A204.1 (cell line): ENCODE data around the gene OR10H1.
"Not testable (repeated sequence)": the region's sequence is repeated elsewhere in the genome, so short reads cannot be mapped to it uniquely, and the experiment has no call there.

Source experiments
- FAIRE-seq: peaks from 2 replicates; lab custom pipeline; 2012; peaks lifted over from hg19 to GRCh38; lab: Jason Lieb, UNC

Gene OR10H1

DNA sequence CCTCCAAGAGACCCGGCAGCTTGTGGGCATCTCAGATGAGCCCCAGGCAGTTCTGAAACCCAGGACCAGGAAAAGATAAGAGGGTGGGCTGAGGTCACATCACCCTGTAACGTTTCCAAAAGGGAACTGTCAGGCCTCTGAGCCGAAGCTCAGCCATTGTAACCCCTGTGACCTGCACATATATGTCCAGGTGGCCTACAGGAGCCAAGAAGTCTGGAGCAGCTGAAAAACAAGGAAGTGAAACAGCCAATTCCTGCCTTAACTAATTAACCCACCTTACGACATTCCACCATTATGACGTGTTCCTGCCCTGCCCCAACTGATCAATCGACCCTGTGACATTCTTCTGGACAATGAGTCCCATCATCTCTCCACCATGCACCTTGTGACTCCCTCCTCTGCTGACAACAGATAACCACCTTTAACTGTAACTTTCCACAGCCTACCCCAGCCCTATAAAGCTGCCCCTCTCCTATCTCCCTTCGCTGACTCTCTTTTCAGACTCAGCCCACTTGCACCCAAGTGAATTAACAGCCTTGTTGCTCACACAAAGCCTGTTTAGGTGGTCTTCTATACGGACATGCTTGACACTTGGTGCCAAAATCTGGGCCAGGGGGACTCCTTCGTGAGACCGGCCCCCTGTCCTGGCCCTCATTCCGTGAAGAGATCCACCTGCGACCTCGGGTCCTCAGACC, 13.3 kb upstream of the OR10H1 start:
- not testable (repeated sequence) for FAIRE-seq

DNA sequence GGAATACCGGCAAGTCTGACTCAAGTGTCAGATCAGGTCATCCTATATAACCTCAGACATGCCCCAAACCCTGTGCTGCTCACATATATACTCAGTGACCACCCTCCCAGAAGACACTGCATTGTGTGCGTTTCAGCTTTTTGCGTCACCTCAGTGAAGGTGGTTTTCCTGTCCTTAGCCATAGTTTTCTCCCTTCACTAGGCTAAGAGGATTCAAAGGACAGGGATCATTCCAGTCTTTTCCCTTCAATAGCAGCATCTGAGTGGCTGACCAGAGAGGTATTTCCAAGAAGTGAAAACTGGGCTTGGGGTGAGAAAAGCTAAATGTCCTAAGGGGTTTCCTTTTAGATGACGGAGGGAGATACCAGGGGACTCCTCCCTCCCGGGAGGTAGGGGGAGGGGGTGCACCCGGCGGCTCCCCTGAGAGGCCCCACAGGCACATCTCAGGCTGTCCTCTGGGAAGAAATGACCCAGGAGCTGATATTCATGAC, 12.7 kb upstream of the OR10H1 start:
- FAIRE-seq = no peak

DNA sequence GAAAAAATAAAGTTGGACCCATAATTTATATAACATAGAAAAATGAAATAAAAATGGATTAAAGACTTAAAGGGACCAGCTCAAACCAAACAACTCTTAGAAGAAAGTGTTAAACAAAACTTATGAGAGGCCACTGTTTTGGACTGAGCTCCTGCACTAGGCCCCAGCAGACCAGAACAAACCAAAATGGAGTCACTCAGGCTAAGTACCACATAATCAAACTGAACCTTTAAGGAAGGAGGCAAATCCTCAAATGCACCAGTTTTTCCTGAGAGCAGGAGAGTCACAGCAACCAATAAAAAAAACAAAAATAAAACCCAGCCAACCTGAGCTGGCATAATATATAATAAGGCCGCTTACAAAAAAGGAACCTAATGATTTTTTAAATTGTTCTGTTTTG, 10.3 kb upstream of the OR10H1 start:
- no peak for FAIRE-seq

DNA sequence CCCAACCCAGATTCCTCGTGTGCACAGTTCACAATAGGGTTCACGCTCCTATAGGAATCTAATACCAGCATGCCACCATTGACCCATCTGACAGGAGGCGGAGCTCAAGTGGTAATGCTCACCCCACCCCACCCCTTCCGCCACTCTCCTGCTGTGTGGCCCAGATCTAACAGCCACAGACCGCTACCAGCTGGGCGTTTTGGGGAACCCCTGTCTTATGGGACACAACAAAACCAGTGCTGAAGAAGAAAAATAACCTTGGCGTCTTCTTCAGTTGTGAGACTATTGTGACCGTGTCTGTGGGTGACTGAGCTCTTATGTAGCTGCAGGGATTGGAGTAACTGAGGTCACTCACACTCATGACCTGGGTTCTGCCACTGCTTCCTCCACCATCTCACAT, 5.2 kb upstream of the OR10H1 start:
- no peak for FAIRE-seq

DNA sequence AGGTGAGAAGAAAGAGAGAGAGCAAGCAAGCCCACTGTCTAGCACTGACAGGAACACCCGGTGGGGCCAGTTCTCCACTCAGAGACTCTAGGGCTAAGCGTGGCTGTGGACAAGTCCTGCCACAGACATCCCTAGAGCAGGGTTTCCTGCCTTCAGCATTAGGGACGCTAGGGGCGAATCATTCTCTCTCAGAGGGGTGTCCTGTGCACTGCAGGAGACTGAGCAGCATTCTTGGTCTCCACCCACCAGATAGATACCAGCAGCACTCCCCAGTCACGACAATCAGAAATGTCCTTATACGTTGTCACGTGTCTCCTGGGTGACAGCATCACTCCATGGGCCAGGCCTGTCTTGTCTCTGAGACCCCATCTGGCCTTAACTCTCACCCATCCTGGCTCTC, 1.5 kb downstream of the OR10H1 start:
- no peak for FAIRE-seq

DNA sequence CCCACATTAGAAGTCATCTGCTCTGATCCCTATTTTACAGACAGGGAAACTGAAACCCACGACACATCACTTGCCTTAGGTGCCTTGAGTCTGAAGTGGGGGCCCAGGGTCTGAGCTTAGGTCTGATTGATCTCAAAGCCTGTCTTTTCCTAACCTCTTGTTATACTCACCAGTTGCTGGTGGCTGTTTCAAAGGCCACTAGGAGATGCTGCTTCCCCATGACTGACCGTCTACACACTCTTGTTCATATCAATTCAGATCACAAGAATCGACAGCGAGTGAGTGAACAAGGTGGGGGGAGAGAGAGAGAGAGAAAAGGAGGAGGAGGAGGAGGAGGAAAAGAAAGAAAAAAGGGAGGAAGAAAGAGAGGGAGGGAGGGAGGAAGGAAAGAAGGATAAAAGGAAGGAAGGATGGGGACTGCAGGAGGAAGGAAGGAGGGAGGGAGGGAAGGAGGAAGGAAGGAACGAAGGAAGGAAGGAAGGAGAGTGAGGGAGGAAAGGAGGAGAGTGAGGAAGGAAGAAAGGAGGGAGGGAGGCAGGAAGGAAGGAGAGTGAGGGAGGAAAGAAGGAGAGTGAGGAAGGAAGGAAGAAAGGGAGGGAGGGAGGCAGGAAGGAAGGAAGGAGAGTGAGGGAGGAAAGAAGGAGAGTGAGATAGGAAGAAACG, 3.3 kb downstream of the OR10H1 start:
- FAIRE-seq = no peak

DNA sequence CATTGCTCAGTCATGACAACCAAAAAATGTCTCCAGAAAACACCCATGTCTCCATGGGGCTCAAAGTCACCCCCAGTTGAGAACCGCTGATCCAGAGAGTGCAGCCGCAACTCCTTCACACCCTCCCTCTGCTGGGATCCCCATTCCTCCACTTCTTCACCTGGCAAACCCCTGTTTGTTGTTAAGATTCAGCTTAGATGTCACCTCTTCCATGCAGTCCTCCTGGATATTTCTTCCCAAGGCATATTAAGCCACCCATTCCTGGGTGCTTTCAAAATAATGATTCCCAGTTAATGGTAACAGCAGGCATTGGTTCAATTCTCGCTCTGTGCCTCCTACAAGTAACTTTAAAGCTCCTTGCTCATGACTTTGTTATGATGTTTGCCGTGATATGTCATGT, 4.0 kb downstream of the OR10H1 start:
- FAIRE-seq = no peak

DNA sequence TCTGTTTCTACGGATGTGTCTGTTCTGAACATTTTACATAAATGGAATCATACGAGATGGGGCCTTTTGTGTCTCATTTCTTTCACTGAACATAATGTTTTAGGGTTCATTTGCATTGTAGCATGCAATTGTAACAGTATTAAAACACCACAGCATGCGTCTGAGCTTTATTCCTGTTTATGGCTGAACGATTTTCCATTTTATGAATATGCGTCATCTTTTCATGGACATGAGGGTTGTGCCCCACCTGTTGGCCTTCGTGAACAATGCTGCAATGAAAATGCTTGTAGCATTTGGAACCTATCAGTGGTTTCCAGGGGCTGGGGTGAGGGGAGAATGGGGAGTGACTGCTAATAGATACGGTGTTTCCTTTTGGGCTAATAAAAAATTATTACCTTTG, 5.1 kb downstream of the OR10H1 start:
- FAIRE-seq = no peak

DNA sequence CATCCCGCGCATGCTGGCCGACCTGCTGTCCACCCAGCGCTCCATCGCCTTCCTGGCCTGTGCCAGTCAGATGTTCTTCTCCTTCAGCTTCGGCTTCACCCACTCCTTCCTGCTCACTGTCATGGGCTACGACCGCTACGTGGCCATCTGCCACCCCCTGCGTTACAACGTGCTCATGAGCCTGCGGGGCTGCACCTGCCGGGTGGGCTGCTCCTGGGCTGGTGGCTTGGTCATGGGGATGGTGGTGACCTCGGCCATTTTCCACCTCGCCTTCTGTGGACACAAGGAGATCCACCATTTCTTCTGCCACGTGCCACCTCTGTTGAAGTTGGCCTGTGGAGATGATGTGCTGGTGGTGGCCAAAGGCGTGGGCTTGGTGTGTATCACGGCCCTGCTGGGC, 21.2 kb downstream of the OR10H1 start:
- FAIRE-seq = not testable (repeated sequence)

DNA sequence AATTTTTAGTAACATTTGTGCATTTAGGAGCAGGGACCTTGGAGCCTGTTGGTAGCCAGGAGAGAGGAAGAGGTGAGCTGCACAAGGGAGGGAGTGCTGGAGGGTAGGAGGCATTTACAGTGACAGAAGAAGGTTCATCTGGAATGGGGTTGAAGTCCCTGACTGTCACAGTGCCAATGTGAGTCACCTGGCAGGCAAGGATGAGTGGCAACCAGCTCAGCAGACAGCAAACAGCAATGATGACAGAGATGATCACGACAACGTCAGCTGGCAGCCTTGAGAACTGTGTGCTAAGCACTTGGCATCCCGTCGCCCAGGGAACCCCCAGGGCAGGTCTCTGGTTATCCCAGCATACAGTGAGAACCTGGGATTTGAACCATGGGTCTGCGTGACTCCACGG, 25.4 kb downstream of the OR10H1 start:
- no peak for FAIRE-seq

DNA sequence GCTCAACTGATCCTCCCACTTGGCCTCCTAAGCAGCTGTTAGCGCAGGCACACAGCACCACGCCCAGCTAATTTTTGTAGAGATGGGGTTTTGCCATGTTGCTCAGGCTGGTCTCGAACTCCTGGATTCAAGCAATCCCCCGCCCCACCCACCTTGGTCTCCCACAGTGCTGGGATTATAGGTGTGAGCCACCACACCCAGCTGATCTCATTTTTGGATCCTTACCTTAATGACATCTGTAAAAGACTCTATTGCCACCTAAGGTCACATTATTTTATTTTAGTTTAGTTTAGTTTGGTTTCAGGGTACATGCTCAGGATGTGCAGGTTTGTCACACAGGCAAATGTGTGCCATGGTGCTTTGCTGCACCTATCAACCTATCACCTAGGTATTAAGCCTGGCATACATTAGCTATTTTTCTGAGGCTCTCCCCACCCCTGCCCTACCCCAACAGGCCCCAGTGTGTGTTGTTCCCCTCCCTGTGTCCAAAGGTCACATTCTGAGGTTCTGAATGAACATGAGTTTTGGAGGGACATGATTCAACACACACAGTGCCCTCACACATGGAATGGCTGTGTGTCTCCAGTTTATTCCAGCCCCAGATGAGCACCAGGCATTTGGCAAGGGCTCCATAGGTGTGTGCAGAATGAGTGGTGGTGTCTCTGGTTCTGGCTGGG, 26.7 kb downstream of the OR10H1 start:
- FAIRE-seq = no peak

DNA sequence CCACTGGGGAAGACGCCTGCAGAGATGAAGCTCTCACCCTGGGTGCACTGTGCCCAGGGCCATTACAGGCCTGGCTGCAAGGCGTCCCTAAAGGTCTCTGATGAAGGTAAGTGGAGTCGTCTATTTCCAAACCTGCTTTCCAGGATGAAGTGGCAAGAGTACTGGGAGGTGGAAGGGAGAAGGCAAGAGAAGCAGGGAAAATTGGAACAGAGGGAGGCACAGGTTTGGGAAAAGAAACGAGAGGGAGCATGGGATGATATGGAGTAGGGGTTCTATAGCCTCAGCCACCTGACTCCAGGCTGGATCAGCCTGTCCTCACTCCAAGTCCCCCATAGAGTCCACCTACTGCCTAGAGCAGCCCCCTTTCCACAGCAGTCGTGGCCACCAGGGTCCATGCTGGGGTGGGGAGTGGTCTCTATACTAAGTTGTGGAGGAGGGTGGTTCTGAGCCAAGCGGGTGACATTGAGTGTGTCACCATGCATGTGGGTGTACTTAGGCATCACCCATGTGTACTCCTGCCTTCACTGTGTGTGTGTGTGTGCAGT, 27.8 kb downstream of the OR10H1 start, which contains the start of gene OR10H5:
TSS of gene OR10H5 (plus strand) at position 51 of the 545 bp plus-strand sequence. CDS start 6,388 bp downstream, outside the sequence.
- FAIRE-seq = no peak

DNA sequence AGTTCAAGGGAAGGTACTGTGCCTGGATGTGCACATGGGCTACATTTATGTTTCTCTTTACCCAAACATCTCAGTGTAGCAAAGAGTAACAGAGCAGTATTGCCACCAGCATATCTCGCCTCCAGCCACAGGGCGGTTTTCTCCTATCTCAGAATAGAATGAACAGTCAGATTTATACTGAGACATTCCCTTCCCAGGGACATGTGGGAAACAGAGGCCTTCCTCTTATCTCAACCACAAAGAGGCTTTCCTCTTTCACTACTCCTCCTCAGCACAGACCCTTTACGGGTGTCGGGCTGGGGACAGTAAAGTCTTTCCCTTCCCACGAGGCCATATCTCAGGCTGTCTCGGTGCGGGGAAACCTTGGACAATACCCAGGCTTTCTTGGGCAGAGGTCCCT, 32.6 kb downstream of the OR10H1 start:
- FAIRE-seq = not testable (repeated sequence)

DNA sequence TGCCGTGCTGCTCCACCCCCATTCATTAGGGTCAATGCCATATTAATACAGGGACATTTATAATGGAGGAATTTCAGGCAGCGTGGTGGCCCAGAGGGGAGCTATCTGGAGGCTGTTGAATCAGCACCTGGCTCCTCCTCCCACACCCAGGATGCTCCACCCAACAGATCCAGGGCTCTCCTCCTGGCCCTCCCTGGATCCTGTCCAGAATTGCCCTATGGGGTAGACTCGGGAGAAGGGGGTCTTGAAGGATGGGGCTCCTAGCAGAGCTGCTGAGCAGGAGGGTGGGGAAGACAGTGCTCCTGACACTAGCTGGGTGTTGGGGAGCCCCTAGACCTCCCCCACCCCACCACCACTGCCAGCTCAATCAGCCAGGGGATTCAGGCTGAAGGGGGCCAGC, 33.3 kb downstream of the OR10H1 start:
- no peak for FAIRE-seq

DNA sequence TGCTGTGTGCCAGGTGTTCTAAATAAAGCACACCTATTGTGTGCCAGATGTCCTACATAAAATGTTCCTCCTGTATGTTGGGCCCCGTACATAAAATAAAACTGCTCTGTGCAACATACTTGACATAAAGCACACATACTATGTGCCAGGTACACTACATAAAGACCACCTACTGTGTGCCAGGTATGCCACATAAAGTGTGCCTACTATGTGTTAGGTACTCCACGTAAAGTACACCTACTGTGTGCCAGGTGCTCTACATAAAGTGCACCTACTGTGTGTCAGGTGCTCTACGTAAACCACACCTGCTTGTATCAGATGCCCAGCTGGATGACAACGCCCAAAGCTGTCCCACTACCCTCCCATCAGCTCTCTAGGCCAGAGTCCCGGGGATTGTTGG, 33.8 kb downstream of the OR10H1 start:
- no peak for FAIRE-seq

DNA sequence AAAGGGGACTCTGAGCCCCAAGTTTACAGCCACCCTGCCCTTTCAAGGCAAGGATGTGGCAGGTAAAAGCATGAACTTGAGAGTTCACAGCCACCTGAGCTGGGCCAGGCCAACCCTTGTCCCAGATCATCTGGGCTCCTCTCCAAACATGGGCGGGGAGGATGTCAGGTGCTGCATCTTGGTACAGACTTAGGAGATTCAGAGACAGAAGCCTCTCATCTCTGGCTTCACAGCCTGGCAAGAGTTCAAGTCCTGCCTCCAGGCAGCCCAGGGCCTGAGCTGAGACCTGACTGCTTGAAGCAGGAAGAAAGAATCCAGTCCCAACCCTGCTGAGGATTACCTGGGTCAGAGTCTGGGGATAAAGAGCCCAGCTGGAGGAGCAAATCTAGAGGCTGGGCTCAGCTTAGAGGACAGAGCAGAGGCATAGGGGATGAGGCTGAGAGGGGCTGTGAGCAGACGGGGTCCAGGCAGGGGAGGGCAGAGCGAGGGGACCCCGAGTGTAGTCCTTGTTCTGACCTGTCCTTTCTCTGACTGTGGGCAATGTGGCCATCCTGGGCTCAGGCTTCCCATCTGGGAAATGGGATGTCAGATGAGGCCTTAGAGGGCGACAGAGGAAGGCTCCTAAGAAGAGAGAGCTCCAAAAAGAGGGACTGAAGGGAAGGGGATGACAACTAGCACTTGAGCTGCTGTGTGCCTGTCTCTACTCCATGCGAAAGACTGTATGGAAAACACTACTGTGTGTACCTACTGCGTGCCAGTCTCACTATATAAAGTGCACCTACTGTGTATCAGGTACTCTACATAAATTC, 34.6 kb downstream of the OR10H1 start:
- FAIRE-seq = no peak

DNA sequence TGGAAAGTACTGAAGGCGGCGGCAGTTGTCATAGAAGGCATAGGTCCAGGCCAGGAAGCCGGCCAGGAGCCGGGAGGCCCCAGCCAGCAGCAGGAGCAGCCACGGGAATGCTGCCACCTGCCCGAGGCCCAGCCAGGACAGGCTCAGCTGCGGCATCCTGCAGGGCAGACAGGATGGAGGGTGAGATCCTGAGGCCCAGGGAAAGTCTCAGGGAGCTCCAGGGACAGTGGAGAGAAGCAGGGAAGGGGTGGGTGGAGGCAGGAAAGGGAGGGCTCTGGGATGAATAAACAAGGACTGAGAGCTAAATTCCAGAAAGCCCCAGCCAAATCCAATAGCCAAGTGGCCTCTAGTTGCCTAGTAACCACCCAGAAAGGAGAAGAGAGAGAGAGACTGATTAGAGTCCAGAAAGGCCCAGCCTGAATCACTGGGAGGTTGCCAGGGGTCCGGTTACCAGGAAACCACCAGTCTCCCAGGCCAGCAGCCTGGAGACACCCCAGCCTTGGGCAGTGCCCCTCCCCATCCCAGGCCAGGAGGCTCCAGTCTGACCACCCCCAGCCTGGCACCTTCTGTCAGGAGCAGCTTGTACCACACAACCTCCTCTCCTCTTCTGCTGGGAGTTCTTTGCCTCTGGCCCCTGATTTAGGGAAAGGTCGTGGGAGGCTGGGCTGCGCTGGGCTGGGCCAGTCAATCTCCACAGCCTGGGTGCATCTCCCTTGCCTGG, 35.5 kb downstream of the OR10H1 start:
- FAIRE-seq = peak; percentile 81

DNA sequence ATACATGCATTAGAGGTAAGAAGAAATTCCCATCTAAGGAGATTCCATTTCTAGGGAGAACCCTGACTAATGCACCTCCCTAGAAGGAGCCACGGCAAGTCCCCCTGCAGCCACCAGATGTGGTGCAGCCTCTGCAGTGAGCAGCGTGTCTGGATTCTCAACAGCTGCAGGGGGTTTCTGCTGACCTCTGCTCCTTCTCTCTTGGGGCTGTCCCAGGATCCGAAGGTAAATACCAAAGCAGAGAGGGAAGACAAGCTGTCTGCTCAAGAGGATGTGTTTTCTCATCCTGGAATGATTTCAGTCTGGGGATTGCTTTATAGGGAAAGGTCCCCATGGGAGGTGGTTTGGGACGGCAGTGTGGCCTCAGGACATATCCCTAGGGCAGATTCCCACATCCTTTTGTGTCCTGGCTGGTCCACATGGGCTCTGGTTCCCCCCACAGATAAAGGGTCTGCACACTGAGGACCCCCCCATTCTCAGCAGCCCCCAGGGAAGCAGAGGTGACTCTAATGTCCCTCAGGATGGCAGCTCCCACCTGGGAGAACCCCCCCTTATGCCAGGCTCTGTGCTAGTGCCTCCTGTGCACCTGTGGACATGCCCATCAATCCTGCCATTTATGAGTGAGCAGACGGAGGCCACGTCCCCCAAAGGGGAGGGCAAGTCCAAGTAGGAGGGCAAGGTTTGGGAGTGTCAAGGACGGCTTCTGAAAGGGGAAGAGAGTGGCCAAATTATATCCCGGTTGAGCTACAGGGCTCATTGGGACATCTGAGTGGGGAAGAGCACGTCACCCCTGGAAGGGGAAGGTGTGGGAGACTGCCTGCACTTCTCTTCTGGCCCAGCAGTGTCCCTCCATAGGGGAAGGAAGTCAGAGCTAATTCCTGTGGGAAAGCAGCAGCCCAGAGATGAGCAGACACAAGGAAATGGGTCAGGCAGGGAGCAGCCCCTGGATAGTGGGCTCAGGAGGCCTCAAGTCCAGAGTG, 38.2 kb downstream of the OR10H1 start:
- FAIRE-seq = no peak

DNA sequence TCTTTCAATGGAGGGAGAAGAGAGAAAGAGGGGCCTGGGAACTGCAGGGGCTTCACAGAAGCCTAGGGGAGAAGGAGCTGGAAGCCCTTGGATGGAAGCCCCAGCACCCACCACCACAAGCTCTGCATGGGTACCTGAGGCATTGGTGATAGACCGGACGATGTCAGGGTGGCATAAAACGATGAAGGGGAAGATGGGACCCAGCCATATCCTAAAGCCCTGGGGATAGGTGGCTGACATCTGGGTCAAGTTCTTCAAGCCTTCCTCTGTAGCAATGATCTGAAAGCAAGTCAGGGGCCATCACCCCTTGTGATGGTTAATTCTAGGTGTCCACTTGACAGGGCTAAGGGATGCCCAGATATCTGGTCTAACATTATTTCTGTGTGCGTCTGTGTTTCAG, 39.2 kb downstream of the OR10H1 start:
- no peak for FAIRE-seq

DNA sequence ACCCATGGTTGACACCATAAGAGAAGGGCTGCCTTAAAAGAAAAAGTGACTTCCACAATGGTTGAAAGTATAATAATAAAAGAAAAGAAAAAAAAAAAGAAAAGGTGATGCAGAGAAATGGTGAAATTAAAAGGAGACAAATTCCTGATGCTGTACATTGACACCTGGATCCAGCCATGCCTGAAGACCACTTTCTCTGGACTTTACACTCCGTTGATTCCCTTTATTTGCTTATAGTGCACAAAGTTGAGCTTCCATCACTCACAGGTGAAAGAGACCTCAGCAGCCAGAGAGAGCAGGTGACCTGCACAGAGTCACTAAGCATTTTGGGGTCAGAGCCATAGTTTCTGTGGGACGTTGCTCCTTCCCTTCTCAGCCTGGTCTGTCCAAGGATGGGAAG, 40.2 kb downstream of the OR10H1 start:
- FAIRE-seq = no peak
